ENCODE results near the gene FTO. TPM values are rescaled to one million over a fixed set of nuclear protein-coding genes. Genes with fewer than 3 reads are reported as not detected.

The FTO gene
- polyA plus RNA-seq, 1 donor = 55.1 TPM

DNA sequence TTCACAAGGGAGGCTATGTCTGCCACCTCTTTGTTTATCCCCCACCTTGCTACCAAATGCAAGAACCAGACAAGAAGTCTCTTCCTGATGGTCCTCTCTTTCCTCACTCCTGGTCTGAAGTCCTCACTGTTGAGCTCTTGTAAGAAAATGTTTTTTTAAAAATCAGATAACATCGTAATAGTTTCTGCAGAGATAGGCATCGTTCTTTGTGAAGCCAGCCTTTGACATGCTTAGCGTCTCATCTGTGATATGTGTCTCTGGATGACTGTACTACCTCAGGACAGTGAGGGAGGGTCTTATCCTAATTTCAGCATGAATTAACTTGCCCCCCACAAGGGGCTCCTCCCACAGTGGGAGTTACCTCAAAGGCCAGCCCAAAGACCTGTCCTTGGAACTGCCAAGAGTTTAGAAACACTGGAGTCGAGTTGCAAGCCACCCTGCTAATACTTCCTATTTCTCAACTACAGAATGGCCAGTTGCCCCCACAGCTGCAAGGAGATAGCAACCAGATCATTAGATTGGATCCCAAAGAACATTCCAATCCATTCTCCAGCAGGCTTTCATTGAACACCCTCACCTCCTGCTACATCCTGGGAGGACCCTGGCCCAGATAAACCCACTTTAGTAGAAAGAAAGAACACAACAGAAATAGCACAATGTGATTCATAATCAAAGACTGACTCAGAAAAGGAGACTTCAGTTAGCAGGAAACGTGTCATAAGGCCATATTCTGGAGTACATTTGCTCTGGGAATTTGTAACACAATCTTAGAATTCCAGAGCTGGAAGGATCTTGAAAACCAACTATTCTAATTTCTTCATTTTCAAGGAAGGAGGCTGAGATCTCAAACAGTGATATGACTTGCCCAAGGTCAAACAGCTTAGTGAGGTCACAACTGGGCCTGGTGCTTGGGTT lies 431.7 kb downstream of the FTO start:
- DNase-seq = no peak

DNA sequence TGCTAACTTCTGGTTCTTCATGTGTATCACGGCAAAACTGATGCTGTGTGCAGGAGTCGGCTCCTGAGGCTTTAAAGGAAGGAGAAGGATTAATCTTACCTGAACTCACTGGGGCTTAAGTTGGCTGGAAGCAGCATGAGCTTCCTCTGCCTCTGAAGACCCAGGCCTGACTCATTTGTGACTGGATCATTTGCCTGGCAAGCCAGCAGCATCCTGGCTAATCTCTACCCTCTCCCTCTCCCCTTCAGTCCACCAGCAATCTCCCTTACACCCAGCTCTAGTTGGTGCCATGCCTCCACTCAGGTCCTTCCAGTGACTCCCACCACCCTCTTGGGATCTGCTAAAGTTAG lies 432.3 kb downstream of the FTO start:
- DNase-seq = no peak

DNA sequence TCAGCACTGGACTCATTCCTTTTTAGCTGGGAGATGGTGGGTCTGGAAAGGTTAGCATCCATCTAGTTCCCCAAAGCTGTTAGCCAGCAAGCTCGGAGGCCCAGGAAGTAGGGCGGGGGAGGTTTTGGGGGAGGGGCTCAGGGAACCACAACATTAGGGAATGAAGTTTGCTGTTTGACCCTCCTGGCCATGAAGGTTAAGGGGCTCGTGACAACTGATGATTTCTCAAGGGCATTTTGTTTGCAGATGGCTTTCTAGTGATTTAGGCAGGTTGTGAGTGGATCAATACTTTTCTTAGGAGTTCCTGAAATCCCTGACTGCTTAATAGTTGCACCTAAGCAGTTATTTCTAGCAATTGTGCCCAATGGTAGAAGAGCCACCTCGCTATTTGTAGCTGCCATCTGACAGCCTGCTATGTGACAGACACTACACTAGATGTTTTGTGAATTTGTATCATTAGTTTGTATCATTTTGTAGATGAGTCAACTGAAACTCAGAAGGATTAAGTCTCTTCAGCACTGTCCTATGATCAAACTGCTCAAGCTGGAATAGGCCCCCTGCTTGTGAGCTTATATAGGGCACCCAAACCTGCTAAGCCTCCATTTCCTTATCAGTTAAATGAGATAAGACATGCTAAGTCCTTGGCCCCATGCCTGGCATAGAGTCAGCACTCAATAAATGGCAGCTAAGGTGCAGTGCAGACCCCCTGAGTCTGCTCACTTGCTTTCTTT lies 436.3 kb downstream of the FTO start:
- no peak for DNase-seq

DNA sequence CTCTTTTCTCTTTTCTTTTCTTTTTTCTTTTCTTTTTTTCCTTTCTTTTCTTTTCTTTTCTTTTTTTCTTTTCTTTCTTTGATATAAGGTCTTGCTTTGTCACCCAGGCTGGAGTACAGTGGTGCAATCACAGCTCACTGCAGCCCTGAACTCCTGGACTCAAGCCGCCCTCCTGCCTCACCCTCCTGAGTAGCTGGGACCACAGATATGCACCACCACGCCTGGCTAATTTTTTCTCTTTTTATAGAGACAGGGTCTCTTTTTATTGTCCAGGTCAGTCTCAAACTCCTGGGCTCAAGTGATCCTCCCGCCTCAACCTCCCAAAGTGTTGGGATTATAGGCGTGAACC lies 436.8 kb downstream of the FTO start:
- no peak for DNase-seq

DNA sequence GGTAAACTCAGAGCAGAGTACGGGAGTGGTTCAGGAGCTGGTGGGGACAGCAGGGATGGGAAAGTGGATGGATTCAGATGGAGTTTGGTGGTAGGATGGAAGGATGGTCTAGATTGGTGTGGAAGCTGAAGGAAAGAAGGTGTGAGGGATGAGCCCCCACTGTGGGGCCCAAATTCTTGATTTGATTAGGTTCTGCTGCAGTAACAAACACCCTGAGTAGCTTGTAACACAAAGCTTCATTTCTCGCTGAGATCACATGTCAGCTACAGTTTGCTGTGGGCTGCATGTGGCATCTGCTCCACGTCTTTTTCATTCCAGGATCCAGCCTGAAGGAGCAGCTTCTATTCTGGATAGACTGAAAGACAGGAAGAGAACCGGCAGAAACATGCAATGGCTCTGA lies 438.8 kb downstream of the FTO start:
- no peak for DNase-seq

DNA sequence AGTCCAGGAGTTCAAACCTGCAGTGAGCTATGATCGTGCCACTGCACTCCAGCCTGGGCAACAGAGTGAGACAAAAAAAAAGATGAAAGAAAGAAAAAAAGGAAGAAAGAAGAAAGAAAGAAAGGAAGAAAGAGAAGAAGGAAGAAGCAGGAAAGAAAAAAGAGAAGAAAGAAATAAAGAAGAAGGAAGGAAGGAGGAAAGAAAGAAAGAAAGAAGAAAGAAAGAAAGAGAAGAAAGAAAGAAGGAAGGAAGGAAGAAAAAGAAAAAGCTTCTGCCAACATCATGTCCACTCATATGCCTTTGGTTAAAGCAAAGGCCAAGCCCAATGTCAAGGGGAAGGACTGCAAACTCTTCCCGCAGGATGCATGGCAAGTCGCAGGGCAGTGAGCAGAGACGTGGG lies 439.5 kb downstream of the FTO start:
- no peak for DNase-seq

DNA sequence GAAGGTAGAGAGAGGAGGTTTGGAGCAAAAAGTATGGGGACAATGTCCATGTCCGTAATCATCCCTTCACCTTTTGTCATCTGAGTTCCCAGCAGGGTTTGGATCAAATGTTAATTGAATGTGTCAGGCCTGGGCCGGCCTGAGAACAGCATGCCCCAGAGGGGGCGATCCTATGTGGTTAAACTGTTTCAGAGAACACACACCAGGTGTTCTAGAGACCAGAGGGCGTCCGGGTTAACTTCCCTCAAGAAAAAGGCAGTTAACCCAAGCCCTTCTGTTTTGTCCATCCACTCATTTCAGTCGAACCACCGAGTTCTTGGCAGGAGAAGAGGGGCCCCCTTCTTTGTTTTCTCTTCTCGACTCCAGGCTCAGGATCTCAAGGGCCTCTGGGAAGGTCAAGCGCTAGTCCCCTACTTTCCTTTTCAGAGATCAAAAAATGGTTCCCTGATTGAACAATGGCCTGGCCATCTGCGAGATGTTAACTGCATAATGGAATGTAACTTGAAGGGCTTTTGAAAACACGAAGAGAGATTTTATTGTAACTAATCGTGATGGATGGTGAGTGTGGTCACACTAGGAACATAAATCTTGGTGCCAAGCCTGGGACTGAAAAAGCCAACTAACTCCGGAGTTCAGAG lies 440.1 kb downstream of the FTO start:
- DNase-seq = no peak

DNA sequence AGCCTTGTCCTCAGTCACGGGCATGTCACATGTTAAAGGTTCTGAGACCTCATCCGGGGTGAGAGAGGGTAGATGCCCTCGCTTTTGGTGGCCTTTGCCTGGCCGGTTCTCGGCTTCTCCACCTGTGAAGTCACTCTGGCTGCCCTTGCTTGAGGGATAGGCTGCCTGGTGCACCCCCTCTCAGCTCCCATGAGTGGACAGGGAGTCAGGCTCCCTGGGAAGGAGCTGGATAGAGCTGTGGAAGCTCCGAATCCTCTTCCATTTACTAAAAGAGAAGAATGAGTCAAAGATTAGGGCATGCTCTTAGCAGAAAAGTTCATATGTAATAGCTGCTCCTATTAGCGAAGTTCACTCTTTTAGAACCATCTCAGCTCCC lies 440.6 kb downstream of the FTO start:
- no peak for DNase-seq

DNA sequence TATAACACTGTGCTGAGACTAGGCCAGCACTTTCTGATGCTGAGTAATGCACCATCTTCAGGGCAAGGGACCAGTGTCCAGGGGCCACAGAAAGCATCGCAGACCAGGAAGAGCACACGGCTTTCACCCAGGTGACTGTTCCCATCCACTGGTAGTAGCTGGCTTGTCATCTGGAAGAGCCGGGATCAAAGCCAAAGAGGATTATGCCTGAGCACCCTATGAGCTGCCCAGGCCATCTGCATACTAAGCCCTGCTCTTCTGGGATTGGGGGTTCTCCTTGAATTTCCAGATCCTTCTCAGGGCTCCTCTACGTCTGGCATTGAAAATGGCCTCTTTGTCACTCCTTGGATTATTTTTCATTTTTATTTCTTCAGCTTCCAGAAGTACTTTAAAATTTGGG lies 441.9 kb downstream of the FTO start:
- DNase-seq = no peak

DNA sequence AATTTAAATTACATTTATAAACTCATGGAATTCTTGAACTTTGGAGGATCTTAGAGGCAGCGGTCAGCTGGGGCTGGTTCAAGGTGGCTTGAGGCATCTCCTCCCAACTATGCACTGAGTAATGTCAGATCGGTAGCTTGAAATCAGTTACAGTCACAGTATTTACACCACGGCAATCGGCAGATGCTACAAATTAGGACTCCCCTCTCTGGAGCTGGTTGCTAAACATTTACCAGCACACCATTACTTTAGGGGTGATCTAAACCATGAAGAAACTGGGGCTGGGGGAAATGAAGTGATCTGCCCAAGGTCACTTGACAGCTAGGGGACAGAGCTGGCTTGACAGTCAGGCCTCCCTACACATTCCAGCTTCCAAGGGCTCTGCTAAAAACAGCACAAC lies 445.0 kb downstream of the FTO start:
- DNase-seq = no peak

DNA sequence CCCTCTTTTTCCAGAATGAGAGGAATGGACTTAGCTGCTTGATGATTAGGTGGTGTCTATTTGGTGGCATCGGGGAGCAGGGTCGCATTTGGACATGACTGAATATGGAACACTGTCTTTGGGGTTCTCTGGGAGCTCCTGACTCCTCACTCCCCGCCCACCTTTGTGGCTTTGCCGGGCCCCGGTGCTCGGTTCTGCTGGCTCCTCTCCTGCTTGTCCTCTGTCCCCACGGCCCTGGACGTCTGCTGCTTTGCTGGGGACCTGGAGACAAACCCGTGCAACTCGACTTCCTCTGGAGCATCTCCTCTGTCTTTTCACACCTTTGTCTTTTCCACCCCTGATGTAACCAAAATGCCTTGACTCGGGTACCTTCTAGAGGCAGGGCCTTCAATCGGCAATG lies 446.9 kb downstream of the FTO start:
- no peak for DNase-seq

DNA sequence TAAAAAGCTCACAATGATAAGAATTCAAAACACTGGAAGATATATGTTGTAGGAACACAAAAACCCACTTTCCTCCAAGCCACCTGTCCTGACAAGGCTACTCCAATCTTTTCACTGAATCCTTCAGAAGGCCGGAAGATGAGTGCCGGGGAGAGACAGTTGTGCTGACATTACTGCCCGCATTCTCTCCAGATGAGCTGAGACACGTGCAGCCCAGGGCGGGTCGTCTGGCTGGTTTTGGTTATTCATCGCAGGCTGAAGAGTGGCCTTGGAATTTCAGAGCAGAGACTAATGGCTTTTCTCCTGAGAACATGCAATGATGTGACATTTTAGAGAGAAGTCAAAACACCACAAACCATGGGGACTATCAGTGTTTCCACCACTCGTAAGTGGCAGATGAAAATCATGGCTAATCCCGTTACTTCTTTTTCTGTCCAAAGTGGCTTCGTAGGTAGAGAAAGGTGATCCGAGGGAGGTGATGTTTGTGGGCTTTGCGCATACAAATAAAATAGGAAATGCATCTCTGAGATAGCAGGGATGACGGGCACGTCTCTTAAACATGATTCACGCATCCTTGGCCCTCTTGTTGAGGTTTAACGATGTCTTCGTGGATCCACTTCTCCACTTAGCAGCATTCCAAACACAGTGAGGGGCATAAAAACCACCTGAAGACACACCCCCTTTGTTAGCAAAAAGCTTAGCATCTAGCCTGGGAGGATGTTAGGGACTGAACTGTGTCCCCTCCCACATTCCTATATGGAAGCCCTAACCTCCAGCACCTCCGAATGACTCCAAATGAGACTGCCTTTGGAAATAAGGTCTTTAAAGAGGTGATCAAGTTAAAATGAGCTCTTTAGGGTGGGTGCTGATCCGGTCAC lies 448.6 kb downstream of the FTO start:
- DNase-seq = no peak

DNA sequence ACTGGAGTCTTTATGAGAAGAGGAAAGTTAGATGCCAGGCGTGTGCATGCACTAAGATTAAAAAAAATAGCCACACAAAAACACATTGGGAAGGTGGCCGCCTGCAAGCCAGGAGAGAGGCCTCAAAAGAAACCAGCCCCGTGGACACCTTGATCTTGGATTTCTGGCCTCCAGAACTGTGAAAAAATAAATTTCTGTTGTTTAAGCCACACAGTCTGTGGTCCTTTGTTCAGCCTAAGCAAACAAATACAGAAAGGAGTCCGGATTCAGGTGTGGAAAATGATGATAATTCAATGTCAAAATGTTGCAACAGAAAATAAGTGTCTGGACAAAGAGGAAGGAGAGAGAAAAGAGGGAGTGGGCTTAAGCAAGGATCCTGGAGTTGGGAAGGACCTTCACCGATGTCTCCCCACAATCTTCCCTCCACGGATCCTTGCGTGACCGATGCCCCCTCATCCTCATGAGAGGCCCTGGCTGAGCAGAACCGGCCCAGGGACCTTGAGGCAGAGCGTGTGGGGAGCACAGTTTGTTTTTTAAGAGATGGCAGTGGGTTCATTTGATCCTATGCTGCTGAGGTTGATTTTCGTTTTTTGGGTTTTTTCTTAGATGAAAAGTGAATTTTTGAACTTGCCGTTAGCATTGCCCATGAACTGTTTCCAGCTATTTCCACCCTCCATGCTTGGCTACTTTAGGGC lies 449.4 kb downstream of the FTO start:
- DNase-seq = no peak

DNA sequence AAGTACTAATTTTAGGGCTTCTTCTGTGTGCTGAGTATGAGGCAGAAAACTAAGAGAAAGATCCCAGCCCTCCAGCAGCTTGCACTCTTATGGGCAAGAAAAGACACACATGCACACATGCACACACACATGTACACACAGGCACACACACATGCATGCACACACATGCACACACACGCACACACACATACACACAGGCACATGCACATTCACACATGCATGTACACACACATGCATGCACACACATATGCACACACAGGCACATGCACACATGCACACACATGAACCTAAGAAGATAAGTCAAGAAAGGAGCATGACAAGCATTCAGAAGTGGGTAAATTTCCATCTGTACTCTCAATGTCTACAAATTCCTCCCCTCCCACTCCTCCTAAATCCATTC lies 452.4 kb downstream of the FTO start:
- no peak for DNase-seq

DNA sequence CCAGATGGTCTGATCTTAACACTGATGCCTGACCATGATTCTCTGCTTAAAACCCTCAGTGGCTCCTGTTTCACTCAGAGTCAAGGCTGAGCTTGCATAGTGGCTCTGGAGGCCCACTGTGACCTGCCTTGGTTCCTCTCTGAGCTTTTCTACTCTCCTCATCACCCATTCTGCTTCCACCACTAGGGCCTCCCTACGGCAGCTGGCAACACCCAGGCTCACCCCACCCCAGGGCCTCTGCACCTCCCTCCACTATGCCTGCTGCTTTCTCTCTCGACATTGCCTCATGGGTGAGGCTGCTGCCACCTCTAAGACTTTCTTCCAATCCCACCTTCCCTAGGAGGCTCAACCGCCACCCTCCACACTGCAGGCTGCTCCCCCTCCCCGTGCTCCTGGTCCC lies 455.0 kb downstream of the FTO start:
- no peak for DNase-seq

DNA sequence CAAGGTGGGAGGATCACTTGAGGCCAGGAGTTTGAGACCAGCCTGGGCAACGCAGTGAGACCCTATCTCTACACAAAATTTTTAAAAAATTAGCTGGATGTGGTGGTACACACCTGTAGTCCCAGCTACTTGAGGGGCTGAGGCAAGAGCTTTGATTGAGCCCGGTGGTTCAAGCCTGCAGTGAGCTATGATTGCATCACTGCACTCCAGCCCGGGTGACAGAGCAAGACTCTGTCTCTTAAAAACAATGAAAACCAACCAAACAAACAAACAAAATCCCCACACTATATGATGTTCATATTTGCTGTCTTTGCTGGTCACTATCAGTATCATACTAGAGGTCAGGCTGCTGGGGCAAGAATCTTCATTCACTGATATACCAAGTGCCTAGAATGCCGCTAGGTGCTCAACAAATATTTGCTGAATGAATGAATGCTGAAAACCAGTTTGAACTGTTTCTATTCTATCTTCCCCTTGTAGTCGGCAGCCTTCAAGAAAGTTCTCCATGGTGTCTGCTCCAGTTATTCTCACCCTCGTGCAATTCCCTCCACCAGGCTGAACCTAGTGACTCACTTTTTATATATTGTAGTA lies 455.6 kb downstream of the FTO start:
- no peak for DNase-seq

DNA sequence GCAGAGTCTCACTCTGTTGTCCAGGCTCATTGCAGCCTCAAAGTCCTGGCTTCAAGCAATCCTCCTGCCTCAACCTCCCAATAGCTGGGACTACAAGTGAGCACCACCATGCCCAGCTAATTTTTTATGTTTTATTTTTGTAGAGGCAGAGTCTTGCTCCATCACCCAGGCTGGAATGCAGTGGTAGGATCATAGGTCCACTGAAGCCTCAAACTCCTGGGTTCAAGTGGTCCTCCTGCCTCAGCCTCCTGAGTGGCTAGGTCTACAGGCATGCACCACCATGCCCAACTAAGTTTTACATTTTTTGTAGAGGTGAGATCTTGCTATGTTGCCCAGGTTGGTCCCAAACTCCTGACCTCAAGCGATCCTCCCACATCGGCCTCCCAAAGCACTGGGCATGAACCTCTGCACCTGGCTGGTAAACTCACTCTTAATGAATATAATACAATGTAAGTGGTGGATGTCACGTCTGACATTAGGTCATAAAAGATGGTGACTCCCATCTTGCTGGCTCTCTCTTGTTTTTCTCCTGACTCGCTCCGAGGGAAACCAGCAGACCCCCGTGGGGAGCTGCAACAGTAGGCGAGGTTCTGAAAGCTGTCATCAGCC lies 456.4 kb downstream of the FTO start:
- DNase-seq = no peak

DNA sequence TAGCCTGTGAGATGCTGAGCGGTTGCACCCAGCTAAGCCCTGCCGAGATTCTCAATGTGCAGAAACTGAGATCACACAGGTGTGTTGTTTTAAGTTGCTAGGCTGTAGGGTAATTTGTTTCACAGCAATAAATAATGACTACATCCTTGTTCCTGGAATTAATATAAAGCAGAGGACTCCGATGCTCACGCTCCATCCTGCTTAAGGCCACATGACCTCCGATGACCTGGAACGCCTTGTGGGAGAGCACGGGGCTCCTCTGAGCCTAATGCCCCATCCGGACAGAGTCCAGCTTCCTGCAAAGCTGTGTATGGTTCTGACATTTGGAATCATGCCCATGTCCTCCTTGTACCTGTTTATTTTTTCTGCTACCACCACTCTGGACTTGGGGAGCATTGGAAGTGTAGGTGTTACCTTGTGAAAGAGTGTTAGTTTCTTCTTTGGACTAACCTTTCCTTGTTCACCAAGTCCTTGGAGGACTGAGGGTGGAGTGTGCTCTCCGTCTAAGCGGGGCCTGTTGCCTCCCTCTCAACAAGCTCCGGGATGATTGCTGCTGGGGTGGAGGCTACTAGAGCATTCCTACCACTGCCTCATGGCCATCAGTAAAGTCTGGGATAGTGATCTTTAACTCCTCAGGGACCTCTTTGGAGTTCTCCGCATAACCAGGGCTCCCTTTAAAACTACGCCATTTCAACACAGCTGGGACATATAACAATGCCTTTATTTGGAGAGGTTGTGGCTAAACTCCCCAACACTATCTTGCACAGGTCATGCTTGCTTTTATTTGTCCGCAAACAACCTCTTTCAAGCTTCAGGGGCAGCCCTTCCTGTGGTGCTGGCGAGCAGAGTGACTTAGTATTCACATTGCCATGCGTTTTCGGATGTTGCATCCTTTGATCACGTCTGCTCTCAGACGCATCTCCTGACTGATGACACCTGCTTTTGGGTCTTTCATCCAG lies 457.3 kb downstream of the FTO start:
- DNase-seq = no peak

DNA sequence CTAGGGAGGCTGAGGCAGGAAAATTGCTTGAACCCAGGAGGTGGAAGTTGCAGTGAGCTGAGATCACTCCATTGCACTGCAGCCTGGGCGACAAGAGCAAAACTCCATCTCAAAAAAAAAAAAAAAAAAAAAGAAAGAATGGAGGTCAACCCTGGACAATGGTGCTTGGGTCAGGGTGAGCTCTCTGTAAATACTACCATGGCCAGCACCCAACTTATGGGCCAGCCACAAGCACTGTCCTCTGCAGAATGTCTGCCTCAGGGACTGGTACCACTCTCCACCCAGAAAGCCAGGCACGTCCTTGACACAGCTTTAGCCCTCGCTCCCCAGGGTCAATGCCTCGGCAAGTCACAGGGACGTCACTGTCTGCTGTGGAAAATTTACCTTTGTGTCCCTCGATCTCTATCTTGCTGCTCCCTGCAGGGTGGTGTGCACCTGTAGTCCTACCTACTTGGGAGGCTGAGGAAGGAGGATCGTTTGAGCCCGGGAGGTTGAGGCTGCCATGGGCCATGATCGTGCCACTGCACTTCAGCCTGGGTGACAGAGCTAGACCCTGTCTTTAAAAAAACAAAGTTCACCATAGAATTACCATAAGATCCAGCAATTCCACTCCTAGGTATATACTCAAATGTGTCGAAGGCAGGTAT lies 459.4 kb downstream of the FTO start:
- no peak for DNase-seq

DNA sequence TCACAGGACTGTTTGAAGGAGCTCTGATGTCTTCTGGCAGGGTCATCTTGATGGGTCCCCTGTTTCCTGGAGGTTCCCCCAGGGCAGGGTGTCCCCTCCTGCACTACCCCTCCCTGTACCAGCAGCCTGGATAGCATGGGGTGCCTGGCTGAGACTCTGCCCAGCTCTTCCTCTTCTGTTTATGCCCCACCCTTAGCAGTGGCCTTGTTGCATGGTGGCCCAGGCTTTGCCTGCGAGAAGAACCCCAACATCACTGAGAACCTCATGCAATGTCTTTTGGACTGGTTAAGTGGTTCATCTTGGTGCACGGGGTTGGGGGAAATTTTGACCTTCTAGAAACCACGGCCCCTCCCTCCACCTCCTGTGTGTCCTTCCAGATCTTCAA lies 460.8 kb downstream of the FTO start:
- no peak for DNase-seq
